Measurements from ENCODE around the gene INTS7. TPM values are rescaled to one million over a fixed set of nuclear protein-coding genes. Genes with fewer than 3 reads are reported as not detected.

INTS7 gene
- total RNA-seq, 1 experiment from 2014 or later = 36.5 TPM

DNA sequence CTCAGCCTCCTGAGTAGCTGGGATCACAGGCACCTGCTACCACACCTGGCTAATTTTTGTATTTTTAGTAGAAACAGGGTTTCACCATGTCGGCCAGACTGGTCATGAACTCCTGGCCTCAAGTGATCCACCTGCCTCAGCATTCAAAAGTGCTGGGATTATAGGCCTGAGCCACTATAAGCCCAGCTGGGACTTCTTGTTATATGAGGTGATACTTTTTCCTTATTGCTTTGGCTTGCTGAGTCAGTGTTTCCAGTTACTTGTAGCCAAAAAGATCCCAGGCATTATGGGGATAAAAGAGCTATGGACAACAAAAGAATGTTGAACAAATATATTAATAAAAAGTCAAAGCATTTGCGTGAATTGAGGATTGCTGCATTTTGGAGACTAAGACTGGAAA is 134.9 kb downstream of the INTS7 start:
- intact Hi-C loops (cut with micrococcal nuclease; ENCODE audit: unreplicated experiment) = no loop called here
- H3K4me3 Mint-ChIP-seq (ENCODE audit: low read depth, unreplicated experiment) = no peak overlapping the region
- no peak for DNase-seq
- BruUV-seq (replicated peaks) = no TSS peak
- peaks cover 8% of the 10 kb centered on the region for H3K4me1 Mint-ChIP-seq (ENCODE audit: low read depth, unreplicated experiment)
- CTCF ChIA-PET = interaction anchor here (1.3 kb wide), 1 partner anchor 8 kb away, joined by 5 read pairs; no protein-coding TSS in a partner anchor
- H3K36me3 Mint-ChIP-seq (ENCODE audit: insufficient read depth, unreplicated experiment) = no peaks in the 10 kb centered on the region
- H3K27me3 Mint-ChIP-seq (ENCODE audit: unreplicated experiment) = no peaks in the 10 kb centered on the region
- H3K9me3 Mint-ChIP-seq (ENCODE audit: low read depth, unreplicated experiment) = no peaks in the 10 kb centered on the region
- TF ChIP-seq, protein P1, sequence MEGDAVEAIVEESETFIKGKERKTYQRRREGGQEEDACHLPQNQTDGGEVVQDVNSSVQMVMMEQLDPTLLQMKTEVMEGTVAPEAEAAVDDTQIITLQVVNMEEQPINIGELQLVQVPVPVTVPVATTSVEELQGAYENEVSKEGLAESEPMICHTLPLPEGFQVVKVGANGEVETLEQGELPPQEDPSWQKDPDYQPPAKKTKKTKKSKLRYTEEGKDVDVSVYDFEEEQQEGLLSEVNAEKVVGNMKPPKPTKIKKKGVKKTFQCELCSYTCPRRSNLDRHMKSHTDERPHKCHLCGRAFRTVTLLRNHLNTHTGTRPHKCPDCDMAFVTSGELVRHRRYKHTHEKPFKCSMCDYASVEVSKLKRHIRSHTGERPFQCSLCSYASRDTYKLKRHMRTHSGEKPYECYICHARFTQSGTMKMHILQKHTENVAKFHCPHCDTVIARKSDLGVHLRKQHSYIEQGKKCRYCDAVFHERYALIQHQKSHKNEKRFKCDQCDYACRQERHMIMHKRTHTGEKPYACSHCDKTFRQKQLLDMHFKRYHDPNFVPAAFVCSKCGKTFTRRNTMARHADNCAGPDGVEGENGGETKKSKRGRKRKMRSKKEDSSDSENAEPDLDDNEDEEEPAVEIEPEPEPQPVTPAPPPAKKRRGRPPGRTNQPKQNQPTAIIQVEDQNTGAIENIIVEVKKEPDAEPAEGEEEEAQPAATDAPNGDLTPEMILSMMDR (IDR thresholded peaks at IDR 0.05; ENCODE audit: unreplicated experiment) = no peak
- no peak overlapping the region for H3K27ac Mint-ChIP-seq (ENCODE audit: unreplicated experiment)

DNA sequence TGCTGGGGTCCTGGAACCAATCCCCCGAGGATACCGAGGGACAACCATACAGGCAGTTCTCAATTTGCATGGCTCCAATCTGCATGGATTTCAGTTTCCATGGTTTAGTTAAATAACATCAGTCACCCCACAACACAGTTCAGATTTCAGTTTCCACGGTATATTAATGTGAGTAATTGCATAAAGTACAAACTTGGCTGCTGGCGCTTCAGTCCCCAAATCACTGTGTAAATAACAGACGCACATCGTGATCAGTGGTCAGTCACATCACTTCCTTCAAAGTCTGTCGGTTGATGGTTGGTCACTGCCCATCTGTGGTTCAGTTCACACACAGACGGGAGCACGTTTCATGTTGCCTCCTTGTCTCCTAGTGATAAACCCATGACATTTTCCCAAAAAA is 138.4 kb downstream of the INTS7 start:
- intact Hi-C loops (cut with micrococcal nuclease; ENCODE audit: unreplicated experiment) = no loop called here
- no peaks in the 10 kb centered on the region for H3K9me3 Mint-ChIP-seq (ENCODE audit: low read depth, unreplicated experiment)
- BruUV-seq (replicated peaks) = no TSS peak
- H3K27me3 Mint-ChIP-seq (ENCODE audit: unreplicated experiment) = no peaks in the 10 kb centered on the region
- no peak for DNase-seq
- no peaks in the 10 kb centered on the region for H3K36me3 Mint-ChIP-seq (ENCODE audit: insufficient read depth, unreplicated experiment)
- TF ChIP-seq, protein P1 (IDR thresholded peaks at IDR 0.05; ENCODE audit: unreplicated experiment) = no peak
- H3K4me1 Mint-ChIP-seq (ENCODE audit: low read depth, unreplicated experiment) = peaks cover 14% of the 10 kb centered on the region
- H3K4me3 Mint-ChIP-seq (ENCODE audit: low read depth, unreplicated experiment) = no peak overlapping the region
- no peak overlapping the region for H3K27ac Mint-ChIP-seq (ENCODE audit: unreplicated experiment)
- CTCF ChIA-PET = no interaction called here

DNA sequence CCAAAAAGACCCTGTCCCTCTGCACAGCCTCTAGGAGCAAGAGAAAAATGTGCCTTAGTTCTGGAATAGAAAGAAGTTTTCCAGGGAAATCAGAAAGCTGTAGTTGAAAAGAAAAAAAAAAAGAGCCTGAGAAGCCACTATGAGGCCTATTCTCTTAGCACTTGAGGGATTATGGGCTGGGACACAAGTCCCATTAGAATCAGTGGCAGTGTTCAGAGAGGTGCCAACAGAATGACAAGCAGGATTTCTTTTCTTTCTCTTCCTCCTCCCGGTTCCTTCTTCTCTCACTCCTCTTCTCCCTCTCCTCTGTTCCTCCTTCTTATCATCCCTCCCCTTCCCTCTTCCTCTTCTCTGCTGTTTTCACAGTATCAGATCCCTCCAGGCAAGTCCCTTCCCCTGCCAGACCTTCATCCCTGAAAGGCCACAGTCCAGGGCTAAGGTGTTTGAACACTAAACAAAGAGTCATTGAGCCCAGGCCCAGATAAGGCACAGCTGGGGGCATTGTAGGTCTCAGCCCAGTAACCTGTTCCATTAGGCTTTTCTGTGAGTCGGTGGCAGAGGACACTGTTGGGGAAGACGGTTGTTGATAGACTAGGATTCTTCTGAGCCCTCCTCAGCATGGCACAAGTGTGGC is 140.1 kb downstream of the INTS7 start:
- TF ChIP-seq, protein P1 (IDR thresholded peaks at IDR 0.05; ENCODE audit: unreplicated experiment) = no peak
- Mint-ChIP-seq H3K27me3 (ENCODE audit: unreplicated experiment) (no peaks in the 10 kb centered on the region), H3K9me3 (ENCODE audit: low read depth, unreplicated experiment) (no peaks in the 10 kb centered on the region), H3K27ac (ENCODE audit: unreplicated experiment) (no peak overlapping the region), H3K36me3 (ENCODE audit: insufficient read depth, unreplicated experiment) (no peaks in the 10 kb centered on the region), H3K4me3 (ENCODE audit: low read depth, unreplicated experiment) (no peak overlapping the region), H3K4me1 (ENCODE audit: low read depth, unreplicated experiment) (peaks cover 24% of the 10 kb centered on the region)
- CTCF ChIA-PET = interaction anchor here (0.8 kb wide), 1 partner anchor 414 kb away, joined by 3 read pairs; no protein-coding TSS in a partner anchor
- no TSS peak for BruUV-seq (replicated peaks)
- DNase-seq = no peak
- intact Hi-C loops (cut with micrococcal nuclease; ENCODE audit: unreplicated experiment) = no loop called here

DNA sequence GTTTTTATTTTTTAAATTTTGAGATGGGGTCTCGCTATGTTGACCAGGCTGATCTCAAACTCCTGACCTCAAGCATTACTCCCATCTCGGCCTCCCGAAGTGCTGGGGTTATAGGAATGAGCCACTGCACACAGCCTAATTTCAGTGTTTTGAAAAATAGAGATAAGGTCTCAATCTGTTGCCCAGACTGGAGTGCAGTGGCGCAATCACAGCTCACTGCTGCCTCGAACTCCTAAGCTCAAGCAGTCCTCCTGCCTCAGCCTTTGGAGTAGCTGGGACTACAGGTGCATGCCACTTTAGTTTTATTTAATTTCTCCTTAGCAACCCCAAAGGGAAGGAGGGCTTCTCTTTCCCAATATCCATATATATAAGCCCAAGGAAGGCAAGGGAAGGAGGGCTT is 141.0 kb downstream of the INTS7 start:
- H3K27ac Mint-ChIP-seq (ENCODE audit: unreplicated experiment) = no peak overlapping the region
- H3K36me3 Mint-ChIP-seq (ENCODE audit: insufficient read depth, unreplicated experiment) = no peaks in the 10 kb centered on the region
- no peaks in the 10 kb centered on the region for H3K9me3 Mint-ChIP-seq (ENCODE audit: low read depth, unreplicated experiment)
- intact Hi-C loops (cut with micrococcal nuclease; ENCODE audit: unreplicated experiment) = no loop called here
- CTCF ChIA-PET = no interaction called here
- no peak overlapping the region for H3K4me3 Mint-ChIP-seq (ENCODE audit: low read depth, unreplicated experiment)
- no TSS peak for BruUV-seq (replicated peaks)
- TF ChIP-seq, protein P1 (IDR thresholded peaks at IDR 0.05; ENCODE audit: unreplicated experiment) = no peak
- H3K4me1 Mint-ChIP-seq (ENCODE audit: low read depth, unreplicated experiment) = peaks cover 24% of the 10 kb centered on the region
- no peaks in the 10 kb centered on the region for H3K27me3 Mint-ChIP-seq (ENCODE audit: unreplicated experiment)
- no peak for DNase-seq

Data from Calu3 (cell line).